H9 (cell line): ENCODE data around the gene DCAF5. TPM values are rescaled to one million over a fixed set of nuclear protein-coding genes. Genes with fewer than 3 reads are reported as not detected.

ENCODE experiments used
- DNase-seq: peaks from one replicate; pipeline ENCODE4 v3.0.0-alpha.2; 2017
- H2AFZ ChIP-seq: one replicate; pipeline ENCODE4 v1.6.1; 2013; ENCODE audit warnings: mild to moderate bottlenecking, low read length, control low read depth, moderate library complexity
- H2AK5ac ChIP-seq: 2 replicates; pipeline ENCODE4 v1.6.1; 2013; ENCODE audit warnings: low read length, control low read depth, mixed read lengths; ENCODE audit not compliant: insufficient read length
- H2BK120ac ChIP-seq: one replicate; pipeline ENCODE4 v1.6.1; 2013; ENCODE audit warnings: low read depth, mild to moderate bottlenecking, low read length, control low read depth, inconsistent platforms; ENCODE audit not compliant: poor library complexity, severe bottlenecking
- H2BK12ac ChIP-seq: 2 replicates; pipeline ENCODE4 v1.6.1; 2013; ENCODE audit warnings: low read length, control low read depth, mixed read lengths, low read depth; ENCODE audit not compliant: insufficient read length
- H2BK15ac ChIP-seq: 2 replicates; pipeline ENCODE4 v1.6.1; 2013; ENCODE audit warnings: low read depth, low read length, control low read depth
- H2BK20ac ChIP-seq: one replicate; pipeline ENCODE4 v1.6.1; 2013; ENCODE audit warnings: low read depth, mild to moderate bottlenecking, low read length, control low read depth, inconsistent platforms; ENCODE audit not compliant: poor library complexity, severe bottlenecking
- H2BK5ac ChIP-seq: 2 replicates; pipeline ENCODE4 v1.6.1; 2013; ENCODE audit warnings: low read length, control low read depth, mixed read lengths; ENCODE audit not compliant: insufficient read length
- H3K14ac ChIP-seq: 2 replicates; pipeline ENCODE4 v1.6.1; 2013; ENCODE audit warnings: low read length, control low read depth; ENCODE audit not compliant: insufficient read depth
- H3K18ac ChIP-seq: 2 replicates; pipeline ENCODE4 v1.6.1; 2013; ENCODE audit warnings: low read depth, mild to moderate bottlenecking, mixed read lengths, low read length, control low read depth; ENCODE audit not compliant: insufficient read length
- H3K23ac ChIP-seq: 2 replicates; pipeline ENCODE4 v1.6.1; 2013; ENCODE audit warnings: low read length, control low read depth, mixed read lengths, low read depth; ENCODE audit not compliant: insufficient read length
- H3K23me2 ChIP-seq: 2 replicates; pipeline ENCODE4 v1.6.1; 2013; ENCODE audit warnings: low read depth, mild to moderate bottlenecking, mixed read lengths, low read length, control low read depth; ENCODE audit not compliant: insufficient read length, poor library complexity, severe bottlenecking
- H3K27ac ChIP-seq: 2 replicates; pipeline ENCODE4 v1.5.1; 2013; ENCODE audit warnings: low read length, control low read depth, mixed read lengths, low read depth; ENCODE audit not compliant: insufficient read length
- H3K27me3 ChIP-seq: 2 replicates; pipeline ENCODE4 v1.6.1; 2013; ENCODE audit warnings: low read length, control low read depth, inconsistent platforms; ENCODE audit not compliant: insufficient read depth
- H3K4ac ChIP-seq: 2 replicates; pipeline ENCODE4 v1.6.1; 2013; ENCODE audit warnings: low read depth, mild to moderate bottlenecking, control low read depth, inconsistent platforms, low read length, moderate library complexity
- H3K4me1 ChIP-seq: 2 replicates; pipeline ENCODE4 v1.6.1; 2013; ENCODE audit warnings: low read length, control low read depth, inconsistent platforms; ENCODE audit not compliant: insufficient read depth
- H3K4me2 ChIP-seq: 2 replicates; pipeline ENCODE4 v1.6.1; 2013; ENCODE audit warnings: low read length, control low read depth, mixed read lengths; ENCODE audit not compliant: insufficient read length, insufficient read depth
- H3K56ac ChIP-seq: 2 replicates; pipeline ENCODE4 v1.6.1; 2013; ENCODE audit warnings: low read depth, mild to moderate bottlenecking, mixed read lengths, low read length, control low read depth; ENCODE audit not compliant: insufficient read length
- H3K79me1 ChIP-seq: 2 replicates; pipeline ENCODE4 v1.6.1; 2013; ENCODE audit warnings: low read depth, mild to moderate bottlenecking, moderate library complexity, low read length, control low read depth, inconsistent platforms; ENCODE audit not compliant: insufficient read depth, poor library complexity, severe bottlenecking
- H3K79me2 ChIP-seq: 2 replicates; pipeline ENCODE4 v1.6.1; 2013; ENCODE audit warnings: low read length, control low read depth, inconsistent platforms; ENCODE audit not compliant: insufficient read depth
- H3K9ac ChIP-seq: 2 replicates; pipeline ENCODE4 v1.6.1; 2013; ENCODE audit warnings: low read length, control low read depth, mixed read lengths; ENCODE audit not compliant: insufficient read length; ENCODE audit errors: extremely low read depth
- H3K9me3 ChIP-seq: one replicate; pipeline ENCODE4 v1.6.1; 2013; ENCODE audit warnings: low read depth, low read length, inconsistent platforms; ENCODE audit not compliant: control insufficient read depth
- H3T11ph ChIP-seq: one replicate; pipeline ENCODE4 v1.6.1; 2013; ENCODE audit warnings: mild to moderate bottlenecking, low read length, control low read depth, inconsistent platforms
- H4K20me1 ChIP-seq: one replicate; pipeline ENCODE4 v1.6.1; 2013; ENCODE audit not compliant: control insufficient read depth, insufficient read length, insufficient read depth
- H4K5ac ChIP-seq: 2 replicates; pipeline ENCODE4 v1.6.1; 2013; ENCODE audit warnings: low read depth, mild to moderate bottlenecking, mixed read lengths, low read length, control low read depth; ENCODE audit not compliant: insufficient read length
- H4K8ac ChIP-seq: replicated peaks from 2 replicates; pipeline ENCODE4 v1.6.1; 2013; ENCODE audit warnings: low read length, control low read depth, mixed read lengths, low read depth; ENCODE audit not compliant: insufficient read length
- H4K91ac ChIP-seq: 2 replicates; pipeline ENCODE4 v1.6.1; 2013; ENCODE audit warnings: low read depth, mild to moderate bottlenecking, moderate library complexity, mixed read lengths, low read length, control low read depth; ENCODE audit not compliant: insufficient read length
- H3K27ac Mint-ChIP-seq, 3 experiments: 2 replicates in 2 of 3; 3 replicates in 1 of 3; pipeline ENCODE4 v1.8.0; 2020 to 2021; ENCODE audit warnings: mixed read lengths in 3 of 3, mild to moderate bottlenecking in 1 of 3, moderate library complexity in 1 of 3
- H3K27me3 Mint-ChIP-seq: 2 replicates; pipeline ENCODE4 v1.8.0; 2021; ENCODE audit warnings: low read depth, mild to moderate bottlenecking, moderate library complexity, mixed read lengths
- H3K36me3 Mint-ChIP-seq, 3 experiments: 2 replicates in 2 of 3; 3 replicates in 1 of 3; pipeline ENCODE4 v1.8.0; 2020 to 2021; ENCODE audit warnings: low read depth in 3 of 3, mixed read lengths in 3 of 3; ENCODE audit not compliant: insufficient read depth in 1 of 3
- H3K4me1 Mint-ChIP-seq, 2 experiments: 2 replicates each; pipeline ENCODE4 v1.8.0; 2020; ENCODE audit warnings: mixed read lengths in 2 of 2
- H3K4me3 Mint-ChIP-seq, 2 experiments: 2 replicates in 1 of 2; 3 replicates in 1 of 2; pipeline ENCODE4 v1.8.0; 2020 to 2021; ENCODE audit warnings: mild to moderate bottlenecking in 2 of 2, mixed read lengths in 2 of 2, moderate library complexity in 1 of 2
- H3K9me3 Mint-ChIP-seq, 2 experiments: 2 replicates in 1 of 2; 3 replicates in 1 of 2; pipeline ENCODE4 v1.8.0; 2020; ENCODE audit warnings: mild to moderate bottlenecking in 2 of 2, mixed read lengths in 2 of 2, moderate library complexity in 1 of 2
- CTCF ChIP-seq: fragments of 200-600 bp; sonication (generic); conservative IDR thresholded peaks from 3 replicates; pipeline ENCODE4 v1.8.0; 2021; ENCODE audit warnings: antibody characterized with exemption, mild to moderate bottlenecking
- WGBS: extraction: QIAGEN DNeasy Blood & Tissue Kit; methylation state at CpG from one replicate; pipeline ENCODE4 v1.1.7; 2013; ENCODE audit warnings: missing lambda C conversion rate, low lambda C conversion rate, mixed read lengths; ENCODE audit not compliant: insufficient read length; ENCODE audit errors: extremely low coverage; 5-methylcytosine and 5-hydroxymethylcytosine counted together
- total RNA-seq: library from RNA; stranded (reverse); gene quantifications from 2 replicates; pipeline ENCODE4 v1.2.1, GENCODE V29; 2021

Gene DCAF5
- total RNA-seq, 1 experiment from 2014 or later = 31.4 TPM

- no peaks in the 10 kb centered on the region for H4K20me1 ChIP-seq
- no peak overlapping the region; a peak in 1 of 7 replicates for H3K27ac Mint-ChIP-seq
- no peak for TF ChIP-seq CTCF
Measured at GRCh38 chr14:69105326-69105725, 47.6 kb downstream of the DCAF5 start.

More at GRCh38 chr14:69105326-69105725, 47.6 kb downstream of the DCAF5 start:
- no peaks in the 10 kb centered on the region for H3K79me1 ChIP-seq
- H3K4me3 Mint-ChIP-seq = no peak overlapping the region
- H3K56ac ChIP-seq = no peak overlapping the region
- no peak overlapping the region for H2AK5ac ChIP-seq
- H2BK12ac ChIP-seq = no peak overlapping the region
- no peak overlapping the region for H4K8ac ChIP-seq
- no peaks in the 10 kb centered on the region for H3K27me3 Mint-ChIP-seq
- H3K23ac ChIP-seq = no peak overlapping the region
- H3K9me3 Mint-ChIP-seq = no peaks in the 10 kb centered on the region
- no peak overlapping the region for H3K18ac ChIP-seq
- H3K4me1 ChIP-seq = no peaks in the 10 kb centered on the region
- no peaks in the 10 kb centered on the region for H3K27me3 ChIP-seq
- no peak overlapping the region for H3K27ac ChIP-seq
- H3K4me2 ChIP-seq = no peak overlapping the region
- no peak overlapping the region for H2AFZ ChIP-seq
- H3K4me1 Mint-ChIP-seq = peaks cover 3% of the 10 kb centered on the region in 2 experiments; a peak in 3 of 4 replicates
- no CpG with 5 or more reads among the region's 2 CpGs for WGBS
- no peak overlapping the region for H4K91ac ChIP-seq
- H3K36me3 Mint-ChIP-seq = peaks cover 0 to 2% (median 0%) of the 10 kb centered on the region in 3 experiments; a peak in 2 of 7 replicates
- no peak for DNase-seq
- H3K79me2 ChIP-seq = no peaks in the 10 kb centered on the region
- no peaks in the 10 kb centered on the region for H3K23me2 ChIP-seq
- H2BK15ac ChIP-seq = no peak overlapping the region
- no peaks in the 10 kb centered on the region for H3K9me3 ChIP-seq
- H2BK5ac ChIP-seq = no peak overlapping the region
- H3K4ac ChIP-seq = no peak overlapping the region
- no peak overlapping the region for H2BK20ac ChIP-seq
- no peak overlapping the region for H4K5ac ChIP-seq
- H3T11ph ChIP-seq = no peak overlapping the region
- H3K14ac ChIP-seq = no peak overlapping the region
- H3K9ac ChIP-seq = no peak overlapping the region
- no peak overlapping the region for H2BK120ac ChIP-seq
